ENCODE data around the gene BCL3. TPM values are rescaled to one million over a fixed set of nuclear protein-coding genes. Genes with fewer than 3 reads are reported as not detected.

Gene BCL3
- total and polyA plus RNA-seq, 2 of the 13 experiments (the other 11 are each of a cell fraction or from before 2014, with no cell fraction given) = 2.3 to 4.0 TPM

DNA sequence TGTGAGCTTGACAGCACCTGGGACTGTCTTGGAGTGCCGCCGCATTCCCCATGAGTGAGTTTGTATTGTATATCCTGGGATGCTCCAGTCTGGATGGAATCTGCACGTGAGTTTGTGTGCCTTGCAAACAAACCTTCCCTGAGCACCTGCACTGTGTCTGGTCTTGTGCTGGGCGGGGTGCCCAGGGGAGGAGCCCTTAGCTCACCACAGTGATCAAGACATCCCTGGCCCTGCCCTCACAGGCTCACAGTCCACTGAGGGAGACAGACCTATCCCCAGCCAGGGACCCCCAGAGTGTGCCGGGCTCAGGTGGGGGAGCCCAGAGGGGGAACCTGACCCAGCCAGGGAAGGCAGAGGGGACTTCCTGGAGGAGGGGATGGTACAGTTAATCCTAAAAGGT is 58.7 kb downstream of the BCL3 start (continued):
- TF ChIP-seq, protein P1, sequence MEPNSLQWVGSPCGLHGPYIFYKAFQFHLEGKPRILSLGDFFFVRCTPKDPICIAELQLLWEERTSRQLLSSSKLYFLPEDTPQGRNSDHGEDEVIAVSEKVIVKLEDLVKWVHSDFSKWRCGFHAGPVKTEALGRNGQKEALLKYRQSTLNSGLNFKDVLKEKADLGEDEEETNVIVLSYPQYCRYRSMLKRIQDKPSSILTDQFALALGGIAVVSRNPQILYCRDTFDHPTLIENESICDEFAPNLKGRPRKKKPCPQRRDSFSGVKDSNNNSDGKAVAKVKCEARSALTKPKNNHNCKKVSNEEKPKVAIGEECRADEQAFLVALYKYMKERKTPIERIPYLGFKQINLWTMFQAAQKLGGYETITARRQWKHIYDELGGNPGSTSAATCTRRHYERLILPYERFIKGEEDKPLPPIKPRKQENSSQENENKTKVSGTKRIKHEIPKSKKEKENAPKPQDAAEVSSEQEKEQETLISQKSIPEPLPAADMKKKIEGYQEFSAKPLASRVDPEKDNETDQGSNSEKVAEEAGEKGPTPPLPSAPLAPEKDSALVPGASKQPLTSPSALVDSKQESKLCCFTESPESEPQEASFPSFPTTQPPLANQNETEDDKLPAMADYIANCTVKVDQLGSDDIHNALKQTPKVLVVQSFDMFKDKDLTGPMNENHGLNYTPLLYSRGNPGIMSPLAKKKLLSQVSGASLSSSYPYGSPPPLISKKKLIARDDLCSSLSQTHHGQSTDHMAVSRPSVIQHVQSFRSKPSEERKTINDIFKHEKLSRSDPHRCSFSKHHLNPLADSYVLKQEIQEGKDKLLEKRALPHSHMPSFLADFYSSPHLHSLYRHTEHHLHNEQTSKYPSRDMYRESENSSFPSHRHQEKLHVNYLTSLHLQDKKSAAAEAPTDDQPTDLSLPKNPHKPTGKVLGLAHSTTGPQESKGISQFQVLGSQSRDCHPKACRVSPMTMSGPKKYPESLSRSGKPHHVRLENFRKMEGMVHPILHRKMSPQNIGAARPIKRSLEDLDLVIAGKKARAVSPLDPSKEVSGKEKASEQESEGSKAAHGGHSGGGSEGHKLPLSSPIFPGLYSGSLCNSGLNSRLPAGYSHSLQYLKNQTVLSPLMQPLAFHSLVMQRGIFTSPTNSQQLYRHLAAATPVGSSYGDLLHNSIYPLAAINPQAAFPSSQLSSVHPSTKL (CRISPR knock-in tag; IDR thresholded peaks at IDR 0.05) = peak; percentile 84
- TF ChIP-seq ZNF782 (CRISPR knock-in tag; IDR thresholded peaks at IDR 0.05; ENCODE audit: borderline replicate concordance) = no peak
- TF ChIP-seq SIN3A (IDR thresholded peaks at IDR 0.05; ENCODE audit: borderline replicate concordance, low read depth, low read length) = no peak
- TF ChIP-seq, protein P2, sequence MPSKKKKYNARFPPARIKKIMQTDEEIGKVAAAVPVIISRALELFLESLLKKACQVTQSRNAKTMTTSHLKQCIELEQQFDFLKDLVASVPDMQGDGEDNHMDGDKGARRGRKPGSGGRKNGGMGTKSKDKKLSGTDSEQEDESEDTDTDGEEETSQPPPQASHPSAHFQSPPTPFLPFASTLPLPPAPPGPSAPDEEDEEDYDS (CRISPR knock-in tag; IDR thresholded peaks at IDR 0.05) = 0 out of 2 replicates have a peak, but pooled peaks have one; percentile 14
- no peak for TF ChIP-seq NFE2 (CRISPR knock-in tag; IDR thresholded peaks at IDR 0.05)
- peak; percentile 67; the same call in 1 of the 2 replicates for TF ChIP-seq HOXA3 (CRISPR knock-in tag; IDR thresholded peaks at IDR 0.05)
- 0 out of 2 replicates have a peak, but pooled peaks have one; percentile 19 for TF ChIP-seq ERF (CRISPR knock-in tag; IDR thresholded peaks at IDR 0.05)
- TF ChIP-seq ZNF616 (CRISPR knock-in tag; IDR thresholded peaks at IDR 0.05; ENCODE audit: low read depth) = no peak
- peak; percentile 90 for TF ChIP-seq SOX5 (CRISPR knock-in tag; IDR thresholded peaks at IDR 0.05; ENCODE audit: borderline replicate concordance)
- TF ChIP-seq TARDBP (CRISPR knock-in tag; IDR thresholded peaks at IDR 0.05) = 0 out of 2 replicates have a peak, but pooled peaks have one; percentile 46
- TF ChIP-seq, protein P3, sequence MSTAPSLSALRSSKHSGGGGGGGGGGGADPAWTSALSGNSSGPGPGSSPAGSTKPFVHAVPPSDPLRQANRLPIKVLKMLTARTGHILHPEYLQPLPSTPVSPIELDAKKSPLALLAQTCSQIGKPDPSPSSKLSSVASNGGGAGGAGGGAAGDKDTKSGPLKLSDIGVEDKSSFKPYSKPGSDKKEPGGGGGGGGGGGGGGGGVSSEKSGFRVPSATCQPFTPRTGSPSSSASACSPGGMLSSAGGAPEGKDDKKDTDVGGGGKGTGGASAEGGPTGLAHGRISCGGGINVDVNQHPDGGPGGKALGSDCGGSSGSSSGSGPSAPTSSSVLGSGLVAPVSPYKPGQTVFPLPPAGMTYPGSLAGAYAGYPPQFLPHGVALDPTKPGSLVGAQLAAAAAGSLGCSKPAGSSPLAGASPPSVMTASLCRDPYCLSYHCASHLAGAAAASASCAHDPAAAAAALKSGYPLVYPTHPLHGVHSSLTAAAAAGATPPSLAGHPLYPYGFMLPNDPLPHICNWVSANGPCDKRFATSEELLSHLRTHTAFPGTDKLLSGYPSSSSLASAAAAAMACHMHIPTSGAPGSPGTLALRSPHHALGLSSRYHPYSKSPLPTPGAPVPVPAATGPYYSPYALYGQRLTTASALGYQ (CRISPR knock-in tag; IDR thresholded peaks at IDR 0.05) = no peak
- TF ChIP-seq, protein P4, sequence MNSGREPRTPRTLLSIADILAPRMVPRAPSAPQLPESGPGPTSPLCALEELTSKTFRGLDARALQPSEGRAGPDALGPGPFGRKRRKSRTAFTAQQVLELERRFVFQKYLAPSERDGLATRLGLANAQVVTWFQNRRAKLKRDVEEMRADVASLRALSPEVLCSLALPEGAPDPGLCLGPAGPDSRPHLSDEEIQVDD (CRISPR knock-in tag; IDR thresholded peaks at IDR 0.05; ENCODE audit: borderline replicate concordance) = no peak
- no peak for TF ChIP-seq ZNF484 (CRISPR knock-in tag; IDR thresholded peaks at IDR 0.05; ENCODE audit: borderline replicate concordance, low read depth)
- TF ChIP-seq ZNF749 (CRISPR knock-in tag; IDR thresholded peaks at IDR 0.05; ENCODE audit: borderline replicate concordance) = no peak
- 0 out of 2 replicates have a peak, but pooled peaks have one; percentile 48 for TF ChIP-seq PPARG (CRISPR knock-in tag; conservative IDR thresholded peaks at IDR 0.05)
- TF ChIP-seq BHLHE40 (IDR thresholded peaks at IDR 0.05; ENCODE audit: low read length) = peak; percentile 99
- TF ChIP-seq MXI1 (IDR thresholded peaks at IDR 0.05; ENCODE audit: borderline replicate concordance, low read depth, low read length) = peak; percentile 23; the same call in 1 of the 3 replicates
- no peak for TF ChIP-seq MEF2D (CRISPR knock-in tag; IDR thresholded peaks at IDR 0.05)
- no peak for TF ChIP-seq TRIM24 (CRISPR knock-in tag; IDR thresholded peaks at IDR 0.05)
